GM12878 (cell line): Measurements from ENCODE around the gene SLC12A7. TPM values are rescaled to one million over a fixed set of nuclear protein-coding genes. Genes with fewer than 3 reads are reported as not detected.

Experiments used
- ATAC-seq: fragments of 200-7000 bp; cut with Tn5 transposase; 3 replicates; pipeline ENCODE4 v1.9.1; 2020; ENCODE audit warnings: mild to moderate bottlenecking, moderate library complexity
- BruUV-seq: library from RNA; stranded (reverse); fragments of 400-500 nt; replicated peaks from 2 replicates; lab custom pipeline; 2021; lab: Mats Ljungman, UMichigan
- CTCF ChIA-PET: fragments of 300-600 bp; sonication (Branson Sonifier 250); formaldehyde crosslinking; extraction: SDS; loops from one replicate; lab custom pipeline; 2021; ENCODE audit warnings: inconsistent platforms; lab: Yijun Ruan, JAX
- POLR2A ChIA-PET: fragments of 350-600 bp; formaldehyde crosslinking; extraction: SDS; loops from one replicate; lab custom pipeline; 2021; ENCODE audit warnings: inconsistent platforms; lab: Charles Lee
- RAD21 ChIA-PET: fragments of 300-600 bp; sonication (Branson Sonifier 250); formaldehyde crosslinking; loops from one replicate; lab custom pipeline; 2023; ENCODE audit warnings: antibody characterized with exemption; ENCODE audit not compliant: unreplicated experiment; lab: Charles Lee
- SMC1A ChIA-PET: fragments of 300-600 bp; sonication (Branson Sonifier 250); formaldehyde crosslinking; loops from one replicate; lab custom pipeline; 2023; ENCODE audit not compliant: unreplicated experiment, uncharacterized antibody; lab: Charles Lee
- DNase-seq: peaks from one replicate; pipeline ENCODE4 v3.0.0-alpha.2; 2011; ENCODE audit warnings: low read depth, low spot score
- FAIRE-seq: peaks from 3 replicates; lab custom pipeline; 2011; peaks lifted over from hg19 to GRCh38; lab: Jason Lieb, UNC
- H2AFZ ChIP-seq: 2 replicates; pipeline ENCODE4 v1.6.0; 2011; ENCODE audit warnings: low read depth, low read length, control low read depth; ENCODE audit not compliant: control insufficient read depth
- H3K27ac ChIP-seq: 2 replicates; pipeline ENCODE4 v1.5.1; 2011; ENCODE audit warnings: control low read depth; ENCODE audit not compliant: control insufficient read depth, insufficient read depth
- H3K27me3 ChIP-seq, 2 experiments: replicated peaks in 1 of 2; 2 replicates each; pipeline versions ENCODE4 v1.6.0 to v1.6.1; 2011; ENCODE audit warnings: low read length in 1 of 2; ENCODE audit not compliant: control insufficient read depth in 2 of 2, insufficient read depth in 2 of 2
- H3K36me3 ChIP-seq, 2 experiments: 2 replicates each; pipeline ENCODE4 v1.5.1; 2011; ENCODE audit warnings: low read length in 1 of 2; ENCODE audit not compliant: control insufficient read depth in 2 of 2, insufficient read depth in 2 of 2
- H3K4me1 ChIP-seq: 2 replicates; pipeline ENCODE4 v1.6.1; 2011; ENCODE audit warnings: mild to moderate bottlenecking, low read length, moderate library complexity, mixed read lengths; ENCODE audit not compliant: control insufficient read depth, insufficient read depth
- H3K4me2 ChIP-seq: 2 replicates; pipeline ENCODE4 v1.6.0; 2011; ENCODE audit warnings: control low read depth; ENCODE audit not compliant: control insufficient read depth, insufficient read depth
- H3K4me3 ChIP-seq: fragments of 200-600 bp; sonication (generic); 2 replicates; pipeline ENCODE4 v1.5.1; 2016
- H3K79me2 ChIP-seq: 2 replicates; pipeline ENCODE4 v1.6.0; 2011; ENCODE audit warnings: low read length; ENCODE audit not compliant: control insufficient read depth, insufficient read depth
- H3K9ac ChIP-seq: 2 replicates; pipeline ENCODE4 v1.8.0; 2011; ENCODE audit warnings: low read length, control low read depth, mixed read lengths; ENCODE audit not compliant: control insufficient read depth, insufficient read depth
- H3K9me3 ChIP-seq: replicated peaks from 3 replicates; pipeline ENCODE4 v1.5.1; 2011; ENCODE audit warnings: mild to moderate bottlenecking, low read length; ENCODE audit not compliant: control insufficient read depth, insufficient read depth
- H4K20me1 ChIP-seq: 2 replicates; pipeline ENCODE4 v1.6.0; 2011; ENCODE audit not compliant: control insufficient read depth, insufficient read depth
- ATF7 ChIP-seq: fragments of 450-650 bp; IDR thresholded peaks from 2 replicates; pipeline ENCODE4 v1.6.1; 2016; ENCODE audit warnings: low read depth, mild to moderate bottlenecking
- CBFB ChIP-seq: IDR thresholded peaks from 2 replicates; pipeline ENCODE4 v1.6.1; 2016; ENCODE audit warnings: antibody characterized with exemption, low read depth
- GATAD2B ChIP-seq: fragments of 450-650 bp; conservative IDR thresholded peaks from 2 replicates; pipeline ENCODE4 v1.6.1; 2017; ENCODE audit warnings: low read depth, mild to moderate bottlenecking, moderate library complexity
- JUNB ChIP-seq: IDR thresholded peaks from 2 replicates; pipeline ENCODE4 v1.6.1; 2016; ENCODE audit warnings: antibody characterized with exemption, mild to moderate bottlenecking
- NFYA ChIP-seq: IDR thresholded peaks from 2 replicates; pipeline ENCODE4 v1.6.1; 2011; ENCODE audit warnings: low read depth, mild to moderate bottlenecking, low read length, improper control_type of control experiment, borderline replicate concordance
- NKRF ChIP-seq: fragments of 450-650 bp; conservative IDR thresholded peaks from 2 replicates; pipeline ENCODE4 v1.6.1; 2017; ENCODE audit warnings: mild to moderate bottlenecking, moderate library complexity
- RELA ChIP-seq: fragments of 450-650 bp; IDR thresholded peaks from 2 replicates; pipeline ENCODE4 v1.8.0; 2014; ENCODE audit warnings: borderline replicate concordance; ENCODE audit not compliant: partially characterized antibody
- REST ChIP-seq: IDR thresholded peaks from 2 replicates; pipeline ENCODE4 v1.6.1; 2012; ENCODE audit warnings: mild to moderate bottlenecking, low read depth, low read length
- SMC3 ChIP-seq: IDR thresholded peaks from 2 replicates; pipeline ENCODE4 v1.6.1; 2011; ENCODE audit warnings: low read length, improper control_type of control experiment, borderline replicate concordance
- ZNF622 ChIP-seq: fragments of 450-650 bp; IDR thresholded peaks from 2 replicates; pipeline ENCODE4 v1.6.1; 2017; ENCODE audit warnings: mild to moderate bottlenecking, inconsistent platforms
- WGBS: methylation state at CpG from one replicate; pipeline ENCODE4 v1.1.6; 2016; ENCODE audit warnings: low lambda C conversion rate; ENCODE audit not compliant: insufficient replicate concordance, insufficient coverage; ENCODE audit errors: missing lambda C conversion rate; 5-methylcytosine and 5-hydroxymethylcytosine counted together
- in situ Hi-C: fragments of 300-500 bp; cut with MboI; formaldehyde crosslinking; loops from 9 replicates; pipeline ENCODE4 v1.14.3; 2018; ENCODE audit warnings: mixed read lengths
- intact Hi-C: fragments of 100-400 bp; cut with micrococcal nuclease; formaldehyde crosslinking; loops from one replicate; pipeline ENCODE4 v1.14.2; 2022; ENCODE audit not compliant: unreplicated experiment
- polyA plus RNA-seq, 11 experiments: library from polyadenylated mRNA; depleted of rRNA in 4 of 11; unstranded in 6 of 11; stranded (reverse) in 5 of 11; fragments of >200 nt; fragmentation: Nextera tagmentation in 4 of 11; fragmentation: Illumina TruSeq in 1 of 11; extraction: Ambion mirVana in 4 of 11; extraction: Trizol in 1 of 11; gene quantifications; 1 replicate in 1 of 11; 2 replicates in 10 of 11; pipeline versions ENCODE4 v1.2.1 to v1.2.3, GENCODE V29; 2011 to 2016; ENCODE audit warnings: inconsistent platforms in 2 of 11, missing spikeins in 2 of 11, low read depth in 1 of 11
- total RNA-seq, 4 experiments: library from RNA; depleted of rRNA in 3 of 4; stranded (reverse); fragments of >200 nt in 3 of 4; fragmentation: Illumina TruSeq in 1 of 4; extraction: Trizol in 1 of 4; gene quantifications; 2 replicates each; pipeline versions ENCODE4 v1.2.1 to v1.2.3, GENCODE V29; 2013 to 2021

The SLC12A7 gene
- total and polyA plus RNA-seq, 10 of the 15 experiments (the other 5 are each of a cell fraction or from before 2014, with no cell fraction given), result 0.10 to 10.0 (median 2.9) TPM

- no peaks in the 10 kb centered on the region for H3K36me3 ChIP-seq
- H3K4me2 ChIP-seq, result no peak overlapping the region
- no peak for TF ChIP-seq RELA
- TF ChIP-seq CBFB, result no peak
- no peak for TF ChIP-seq REST
- no peak for TF ChIP-seq NFYA
- TF ChIP-seq JUNB, result no peak
- no peak for TF ChIP-seq GATAD2B
- no peak for TF ChIP-seq NKRF
- TF ChIP-seq ZNF622, result no peak
- TF ChIP-seq ATF7, result no peak
- TF ChIP-seq SMC3, result no peak
- CTCF ChIA-PET, result interaction anchor here (0.8 to 5.4 kb wide), 7 partner anchors 11 to 216 kb away, joined by 3 to 61 read pairs (median 7); no protein-coding TSS in a partner anchor
- no peak overlapping the region for H3K4me3 ChIP-seq
- POLR2A ChIA-PET, result interaction anchor here (1.2 kb wide), 1 partner anchor 83 kb away, joined by 3 read pairs; no protein-coding TSS in a partner anchor
- FAIRE-seq (no peak), ATAC-seq (no peak), DNase-seq (no peak)
- H3K9me3 ChIP-seq, result no peaks in the 10 kb centered on the region
- RAD21 ChIA-PET, result interaction anchor here (0.7 to 1.6 kb wide), 10 partner anchors 21 to 217 kb away, joined by 3 to 7 read pairs (median 3); no protein-coding TSS in a partner anchor
- no TSS peak for BruUV-seq
- no peaks in the 10 kb centered on the region for H3K79me2 ChIP-seq
- intact Hi-C loops (no loop called here), in situ Hi-C loops (no loop called here)
- no peak overlapping the region for H3K27ac ChIP-seq
- WGBS, result 40% methylated on average over 16 of the region's 16 CpGs
- H3K9ac ChIP-seq, result no peak overlapping the region
- no peak overlapping the region for H2AFZ ChIP-seq
- H3K27me3 ChIP-seq, result no peaks in the 10 kb centered on the region
- SMC1A ChIA-PET, result interaction anchor here (0.6 to 4.3 kb wide), 10 partner anchors 8 to 219 kb away, joined by 3 to 36 read pairs (median 6); no protein-coding TSS in a partner anchor
- H3K4me1 ChIP-seq, result peaks cover 23% of the 10 kb centered on the region
- H4K20me1 ChIP-seq, result no peaks in the 10 kb centered on the region
These were observed 26.8 kb upstream of the SLC12A7 start for GRCh38 chr5:1138445-1139245.
